HG02763 (cell line): ENCODE measurements around the gene CDX1.

ENCODE experiments used
- ATAC-seq: cut with Tn5 transposase; IDR thresholded peaks from one replicate; pipeline ENCODE4 v1.9.1; 2021; ENCODE audit warnings: mild to moderate bottlenecking, moderate library complexity; ENCODE audit not compliant: unreplicated experiment

Gene CDX1

DNA sequence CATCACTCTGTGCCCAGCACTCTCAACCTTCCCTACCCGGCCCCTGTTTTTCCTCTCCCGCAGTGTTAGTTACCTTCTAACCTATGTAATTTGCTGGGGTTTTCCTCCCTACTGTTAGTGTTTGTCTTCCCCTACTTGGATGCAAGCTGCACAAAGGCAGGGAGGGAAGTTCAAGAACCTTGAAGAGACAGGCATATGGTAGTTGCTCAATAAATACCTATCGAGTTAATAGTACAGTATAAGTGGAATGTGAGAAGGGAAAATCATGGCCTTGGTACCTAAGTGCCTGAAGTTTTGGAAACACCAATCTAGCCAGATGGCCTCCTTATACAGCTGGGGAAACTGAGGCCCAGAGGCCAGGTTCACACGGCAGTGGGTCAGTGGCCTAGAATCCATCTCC is 35.1 kb upstream of the CDX1 start:
- ATAC-seq, result no peak

DNA sequence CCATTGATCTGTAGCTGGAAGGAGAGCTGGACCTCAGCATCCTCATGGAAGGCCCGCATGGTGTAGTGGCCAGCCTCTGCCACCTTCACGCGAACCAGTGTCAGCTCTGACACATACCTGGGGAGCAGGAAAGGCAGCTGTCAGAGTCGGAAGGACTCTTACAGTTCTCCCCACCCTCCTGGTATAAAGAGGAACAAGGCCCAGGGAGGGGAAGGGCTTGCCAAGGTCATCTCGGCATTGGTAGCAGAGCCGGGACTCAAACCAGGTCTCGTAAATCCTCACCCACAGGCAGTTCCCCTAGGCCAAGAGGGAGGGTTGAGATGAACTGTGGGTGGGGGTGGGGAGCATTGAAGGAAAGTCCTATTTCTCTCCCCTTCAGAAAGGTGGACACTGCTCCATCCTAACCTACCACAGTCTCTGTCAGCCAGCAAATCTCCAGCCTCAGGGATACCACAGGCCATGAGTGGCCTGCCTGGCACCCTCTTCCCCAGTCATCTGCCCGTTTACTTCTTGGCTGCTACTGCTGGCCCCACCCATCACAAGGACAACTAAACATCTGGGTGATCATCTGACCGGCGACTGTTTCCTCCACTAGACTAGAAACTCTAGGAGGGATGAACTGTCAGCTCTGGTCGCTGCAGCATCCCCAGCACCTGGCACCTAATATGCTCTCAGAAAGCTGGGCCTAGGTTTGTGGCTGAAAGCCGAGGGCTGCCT is 34.4 kb upstream of the CDX1 start:
- ATAC-seq, result no peak

DNA sequence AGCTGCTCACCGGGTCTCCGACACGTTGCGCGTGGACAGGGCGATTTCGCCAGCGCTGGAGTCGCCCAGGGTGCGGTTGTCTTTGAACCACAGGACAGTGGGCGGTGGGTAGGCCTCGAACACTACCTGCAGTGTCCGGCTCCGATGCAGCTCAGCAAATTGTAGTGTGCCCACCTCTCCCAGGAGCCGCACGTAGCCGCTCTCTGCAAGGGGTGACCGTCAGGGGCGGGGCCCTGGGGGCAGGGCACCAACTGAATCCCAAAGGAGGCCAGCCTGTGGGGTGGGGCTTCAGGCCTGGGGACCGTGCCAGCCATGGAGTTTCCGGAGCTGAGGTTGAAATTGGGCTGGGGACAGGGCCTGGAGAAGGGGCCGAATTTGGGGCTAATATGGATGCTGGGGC is 33.8 kb upstream of the CDX1 start:
- ATAC-seq, result no peak

DNA sequence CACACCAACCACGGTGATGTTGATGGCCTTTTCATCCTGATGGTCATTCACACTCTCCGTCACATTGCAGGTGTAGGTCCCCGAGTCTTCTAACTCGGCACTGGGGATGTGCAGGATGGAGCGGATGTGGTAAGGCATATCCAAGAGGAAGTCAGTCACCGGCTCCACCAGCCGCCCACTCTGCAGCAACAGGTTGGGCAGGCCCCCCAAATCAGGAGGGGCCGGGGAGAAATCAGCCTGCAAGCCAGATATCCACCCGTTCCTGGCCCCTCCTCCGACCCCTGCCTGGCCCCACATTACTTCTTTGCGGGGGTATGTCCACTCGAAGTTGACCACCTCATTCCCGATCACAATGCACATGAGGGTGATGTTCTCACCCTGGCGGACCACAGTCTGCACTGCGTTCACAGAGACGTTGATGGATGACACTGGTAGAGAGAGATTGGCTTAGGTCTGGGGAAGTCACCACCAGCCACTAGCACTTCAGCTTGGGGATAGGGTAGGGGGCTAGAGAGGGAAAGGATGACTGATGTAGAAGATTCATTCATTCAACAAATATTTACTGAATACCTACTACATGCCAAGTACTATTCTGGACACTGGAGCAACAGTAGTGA is 32.9 kb upstream of the CDX1 start:
- no peak for ATAC-seq

DNA sequence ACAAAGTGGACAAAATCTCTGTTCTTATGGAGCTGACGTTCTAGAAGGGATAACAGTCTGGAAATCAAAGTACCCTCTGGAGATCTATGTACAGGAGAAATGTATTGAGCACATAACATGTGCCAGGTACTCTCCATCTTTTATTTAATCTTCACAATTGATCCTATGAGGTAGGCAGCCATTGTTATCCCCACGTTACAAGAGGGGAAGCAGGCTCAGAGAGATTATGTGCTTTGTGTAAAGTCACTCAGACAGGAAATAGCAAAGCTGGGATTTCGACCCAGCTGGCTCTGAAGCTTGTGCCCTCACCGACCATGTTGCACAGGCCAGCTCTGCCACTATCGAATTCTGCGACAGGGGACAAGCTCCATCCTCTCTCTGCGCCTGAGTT is 32.4 kb upstream of the CDX1 start:
- no peak for ATAC-seq

DNA sequence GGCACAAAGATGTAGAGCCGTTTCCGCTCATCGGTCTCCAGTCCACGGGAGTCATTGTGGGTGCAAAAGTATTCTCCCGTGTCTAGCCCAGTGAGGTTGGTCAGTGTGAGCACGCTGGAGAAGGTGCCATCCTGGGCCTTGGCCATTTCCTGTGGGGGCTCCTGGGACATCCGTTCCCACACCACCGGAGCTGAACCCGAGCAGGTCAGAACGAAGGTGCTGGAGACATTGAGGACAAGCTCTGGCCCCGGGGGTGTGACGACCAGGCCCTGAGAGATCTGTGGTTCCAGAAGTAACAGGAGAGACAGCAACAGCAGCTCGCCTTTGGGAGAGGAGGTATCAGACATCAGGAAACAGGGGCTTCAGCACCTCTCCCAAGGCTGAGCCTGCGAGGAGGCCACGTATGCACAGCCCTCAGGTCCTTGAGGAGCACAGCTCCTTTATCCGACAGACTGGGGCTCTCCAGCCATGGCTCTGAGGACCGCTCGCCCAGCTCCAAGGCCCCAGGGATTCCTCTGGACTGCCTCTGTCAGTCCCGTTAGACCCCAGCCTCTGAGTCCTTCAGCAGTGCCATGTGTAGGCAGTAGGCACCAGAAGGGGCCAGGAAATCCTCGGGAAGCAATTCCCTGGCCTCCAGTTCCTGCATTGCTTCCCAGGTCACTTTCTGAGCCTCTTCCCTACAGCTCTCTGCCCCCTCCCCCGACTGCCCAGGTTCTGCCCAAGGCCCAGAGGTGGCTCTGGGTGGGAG is 30.8 kb upstream of the CDX1 start:
- no peak for ATAC-seq

DNA sequence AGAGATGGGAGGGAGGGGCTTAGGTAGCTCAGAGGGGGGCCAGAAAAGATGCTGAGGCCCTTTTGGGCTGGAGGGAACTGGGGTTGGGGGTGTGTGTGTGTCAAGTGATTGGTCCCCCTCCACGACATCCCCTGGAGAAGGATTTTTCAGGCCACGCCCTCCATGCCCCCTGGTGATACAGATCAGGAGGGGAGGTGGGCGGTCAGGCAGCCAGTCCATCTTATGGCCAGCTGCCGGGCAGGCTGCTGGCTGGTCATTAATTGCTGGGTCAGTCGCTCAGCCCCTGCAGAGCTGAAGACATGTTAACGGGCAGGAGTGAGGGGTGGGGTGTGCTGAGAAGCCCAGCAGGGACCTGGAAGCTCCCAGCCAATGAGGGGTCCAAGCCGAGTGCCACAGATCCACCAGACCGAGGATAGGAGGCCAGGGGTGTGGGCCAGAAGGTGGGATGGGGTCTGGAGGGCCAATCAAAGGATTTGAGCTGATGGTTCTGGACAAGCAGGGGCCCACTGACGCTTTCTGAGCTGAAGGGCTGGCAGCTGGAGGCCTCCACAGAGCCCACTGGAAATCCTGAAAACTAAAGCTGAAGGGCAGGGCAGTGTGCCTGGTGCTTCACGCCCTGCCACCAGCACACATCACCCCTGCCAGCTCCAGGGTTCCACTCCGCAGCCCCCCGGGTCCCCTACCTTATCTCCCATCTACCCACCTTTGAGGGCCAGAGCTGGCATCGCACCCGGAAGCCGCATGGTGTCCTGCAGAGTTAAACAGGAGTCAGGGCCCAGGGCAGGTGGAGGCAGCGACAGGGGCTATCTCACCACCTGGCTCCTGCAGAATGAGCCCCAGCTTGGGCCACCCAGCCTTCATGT is 30.0 kb upstream of the CDX1 start:
- ATAC-seq, result no peak

DNA sequence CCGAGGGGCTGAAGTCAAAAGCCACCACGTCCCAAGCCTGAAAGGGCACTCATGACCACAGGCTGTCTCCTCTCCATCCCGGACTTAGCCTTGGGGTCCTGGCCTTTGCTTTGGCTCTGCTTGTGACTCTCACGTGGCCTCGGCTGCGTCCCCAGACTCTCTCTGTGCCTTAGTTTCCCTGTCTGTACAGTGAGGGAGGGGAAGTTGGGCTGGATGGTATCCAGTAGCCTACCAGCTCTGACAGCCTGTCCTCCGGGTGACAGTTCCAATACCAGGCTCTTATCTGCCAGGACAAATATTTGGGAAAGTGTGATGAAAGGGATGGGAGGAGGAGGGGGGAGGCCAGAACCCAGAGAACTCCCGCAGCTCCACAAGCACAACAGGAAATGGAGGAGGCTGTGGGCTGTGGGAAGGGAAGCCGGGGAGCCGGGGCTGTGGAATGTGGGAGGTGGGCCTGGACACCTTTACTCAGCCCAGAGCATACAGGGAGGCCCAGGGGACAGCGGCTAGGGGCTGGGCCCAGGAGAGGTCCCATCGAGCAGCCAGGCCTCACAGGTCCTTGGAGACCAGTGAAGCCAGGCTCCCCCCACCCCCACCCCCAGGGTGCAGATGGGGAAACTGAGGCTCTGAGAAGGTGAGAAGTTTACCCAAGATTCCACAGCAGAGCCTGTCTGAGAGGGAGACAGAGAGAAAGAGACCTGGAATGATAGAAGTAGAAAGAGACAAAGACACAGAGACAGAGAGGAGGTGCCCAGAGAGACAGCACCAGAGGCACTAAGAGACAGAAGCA is 29.2 kb upstream of the CDX1 start:
- no peak for ATAC-seq

DNA sequence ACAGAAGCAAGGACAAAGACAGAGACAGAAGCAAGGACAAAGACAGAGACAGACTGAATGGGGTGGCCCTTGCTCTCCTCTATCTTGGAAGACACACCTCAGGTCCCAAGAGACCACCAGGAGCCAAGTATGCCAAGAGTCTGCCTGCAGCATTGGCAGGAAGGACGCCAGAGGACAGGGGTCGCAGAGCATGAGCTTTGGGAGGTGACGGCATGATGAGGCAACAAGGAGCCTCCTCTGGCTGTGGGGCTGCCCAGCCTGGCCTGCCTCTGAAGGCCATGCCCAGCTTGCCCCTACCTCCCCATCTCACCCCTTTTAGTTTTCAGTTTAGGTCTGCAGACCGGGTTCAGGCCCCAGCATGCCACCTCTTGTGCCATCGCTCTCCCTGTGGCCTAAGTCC is 28.6 kb upstream of the CDX1 start:
- ATAC-seq, result no peak

DNA sequence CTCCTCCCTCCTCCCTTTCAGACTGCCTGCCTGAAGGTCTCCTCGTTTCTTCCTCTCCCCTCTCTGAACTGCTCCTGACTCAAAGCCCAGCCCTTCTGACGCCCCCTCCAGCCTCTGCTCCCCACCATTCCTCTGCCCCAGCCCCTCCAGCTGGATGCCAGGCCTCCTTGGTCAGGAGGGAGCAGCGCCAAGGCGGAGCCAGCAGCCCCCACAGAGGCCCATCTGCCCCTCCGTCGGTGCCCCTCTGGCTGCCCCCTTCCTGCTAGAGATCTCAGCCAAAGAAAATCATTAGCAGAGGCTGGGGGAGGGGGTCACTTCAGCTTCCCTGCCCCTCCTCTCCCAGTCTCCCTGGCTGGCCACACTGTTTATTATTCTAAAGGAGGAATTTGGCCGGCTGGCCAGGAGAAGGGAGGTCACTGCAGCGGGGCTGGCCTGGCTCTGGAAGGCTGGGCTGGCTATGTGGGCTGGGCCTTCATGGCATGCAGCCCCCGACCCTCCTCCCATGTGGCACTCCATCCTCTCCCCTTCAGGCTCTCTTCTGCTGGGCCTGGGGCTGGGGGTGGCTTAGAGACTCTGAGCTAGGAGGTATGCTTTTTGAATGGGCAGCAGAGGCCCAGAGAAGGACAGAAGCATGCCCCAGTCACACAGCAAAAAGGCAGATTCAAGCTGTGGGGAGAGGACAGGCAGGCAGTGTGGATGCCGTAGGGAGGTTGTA is 27.9 kb upstream of the CDX1 start:
- no peak for ATAC-seq

DNA sequence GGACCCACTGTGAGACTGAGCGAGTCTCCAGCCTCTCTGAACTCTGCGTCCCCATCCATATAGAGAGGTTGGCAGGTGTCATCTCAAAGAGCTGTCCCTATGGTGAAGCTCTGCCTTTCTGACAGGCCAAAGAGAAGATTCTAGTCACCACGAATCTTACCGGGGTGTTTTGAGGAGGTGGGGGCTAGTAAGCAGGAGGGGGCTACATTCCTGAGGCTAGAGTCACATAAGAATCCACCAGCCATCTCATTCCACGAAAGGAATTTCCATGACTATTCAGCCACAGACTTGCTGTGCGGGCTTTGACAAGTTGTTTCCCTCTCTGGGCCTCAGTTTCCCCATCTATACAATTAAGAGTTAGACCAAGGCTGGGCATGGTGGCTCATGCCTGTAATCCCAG is 27.2 kb upstream of the CDX1 start:
- ATAC-seq, result no peak

DNA sequence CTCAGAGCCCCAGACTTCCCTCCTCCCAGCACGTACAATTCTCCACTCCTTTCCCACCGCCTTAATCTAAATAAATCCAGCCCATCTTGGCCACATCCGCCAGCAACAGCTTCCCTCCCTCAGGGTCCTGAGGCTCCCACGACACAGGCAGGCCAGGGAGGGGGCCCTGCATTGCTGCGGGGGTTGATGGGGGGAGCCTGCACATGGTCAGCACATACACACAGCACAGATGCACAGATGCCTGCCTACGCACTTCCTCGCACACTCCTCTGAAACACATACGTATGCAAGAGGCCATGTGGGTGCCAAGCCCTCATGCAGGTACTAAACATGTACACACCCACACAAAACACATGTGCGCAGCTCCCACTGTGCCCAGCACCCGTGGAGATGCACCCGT is 25.7 kb upstream of the CDX1 start:
- ATAC-seq, result no peak

DNA sequence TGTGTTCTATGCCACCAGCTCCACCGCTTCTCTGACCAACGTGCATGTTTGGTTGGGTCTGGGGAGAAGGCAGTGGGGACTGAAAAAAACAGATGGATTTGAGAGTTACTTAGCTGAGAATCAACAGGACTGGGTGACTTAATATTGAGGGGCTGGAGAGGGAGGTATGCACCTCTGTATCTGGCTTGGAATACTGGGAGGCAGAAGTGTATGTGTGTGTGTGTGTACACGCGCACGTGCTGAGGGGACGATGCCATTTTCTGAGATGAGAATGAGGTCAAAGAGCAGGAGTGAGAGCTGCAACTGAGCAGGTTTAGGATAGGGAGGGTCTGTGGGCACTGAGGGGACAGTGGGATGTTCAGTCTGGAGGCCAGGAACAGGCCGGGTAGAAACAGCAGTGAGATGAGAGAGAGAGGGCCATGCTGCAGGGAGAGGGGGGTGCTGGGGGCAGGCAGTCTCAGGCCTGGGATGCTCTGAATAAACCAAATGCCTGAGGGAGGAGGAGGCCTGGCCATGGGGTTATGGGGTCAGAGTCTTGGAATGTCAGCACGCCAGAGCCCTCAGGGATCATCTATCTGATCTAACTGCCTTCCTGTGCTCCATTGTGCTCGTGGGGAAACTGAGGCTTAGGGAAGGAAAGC is 24.9 kb upstream of the CDX1 start:
- ATAC-seq, result no peak

DNA sequence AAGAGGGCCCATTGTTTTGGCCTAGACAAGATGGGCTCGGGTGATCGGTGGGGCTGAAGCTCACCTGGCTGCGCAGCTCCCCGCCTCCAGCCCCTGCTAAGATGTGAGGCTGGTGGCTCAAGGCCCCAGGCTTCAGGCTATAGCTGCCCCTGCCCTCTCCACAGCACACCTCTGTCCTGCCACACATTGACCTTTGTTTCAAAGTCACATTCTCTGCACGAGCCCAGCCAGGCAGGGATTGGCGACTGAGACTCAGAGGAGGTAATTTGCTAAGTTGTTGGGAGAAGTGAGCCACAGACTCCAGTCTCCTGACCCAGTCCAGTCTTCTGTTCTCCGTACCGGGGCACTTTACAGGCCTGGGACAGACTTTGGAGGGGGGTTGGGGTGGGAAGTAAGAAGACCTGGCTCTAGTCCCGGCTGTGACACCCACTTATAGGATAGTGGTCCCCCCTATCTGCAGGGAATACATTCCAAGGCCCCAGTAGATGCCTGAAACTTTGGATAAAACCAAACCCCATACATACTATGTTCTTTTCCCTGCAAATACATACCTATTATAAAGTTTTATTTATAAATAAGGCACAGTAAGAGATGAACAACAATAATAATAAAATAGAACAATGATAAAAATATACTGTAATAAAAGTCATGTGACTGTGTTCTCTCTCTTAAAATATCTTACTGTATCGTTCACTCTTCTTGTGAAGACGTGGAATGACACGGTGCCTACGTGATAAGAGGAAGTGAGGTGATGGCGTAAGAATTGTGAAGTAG is 24.2 kb upstream of the CDX1 start:
- ATAC-seq, result no peak

DNA sequence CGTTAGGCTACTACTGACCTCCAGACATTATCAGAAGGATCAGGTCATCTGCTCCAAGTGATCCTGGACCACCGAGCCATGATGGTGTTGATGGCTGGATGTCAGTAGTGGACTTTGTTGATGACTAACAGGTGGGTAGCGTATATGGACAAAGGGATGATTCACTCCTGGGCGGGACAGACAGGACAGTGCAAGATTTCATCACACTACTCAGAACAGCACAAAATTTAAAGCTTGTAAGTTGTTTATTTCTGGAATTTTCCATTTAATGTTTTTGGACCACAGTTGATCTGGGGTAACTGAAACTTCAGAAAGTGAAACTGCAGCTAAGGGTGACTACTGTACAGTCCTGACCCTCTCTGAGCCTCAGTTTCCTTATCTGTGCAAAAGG is 23.6 kb upstream of the CDX1 start:
- ATAC-seq, result no peak

DNA sequence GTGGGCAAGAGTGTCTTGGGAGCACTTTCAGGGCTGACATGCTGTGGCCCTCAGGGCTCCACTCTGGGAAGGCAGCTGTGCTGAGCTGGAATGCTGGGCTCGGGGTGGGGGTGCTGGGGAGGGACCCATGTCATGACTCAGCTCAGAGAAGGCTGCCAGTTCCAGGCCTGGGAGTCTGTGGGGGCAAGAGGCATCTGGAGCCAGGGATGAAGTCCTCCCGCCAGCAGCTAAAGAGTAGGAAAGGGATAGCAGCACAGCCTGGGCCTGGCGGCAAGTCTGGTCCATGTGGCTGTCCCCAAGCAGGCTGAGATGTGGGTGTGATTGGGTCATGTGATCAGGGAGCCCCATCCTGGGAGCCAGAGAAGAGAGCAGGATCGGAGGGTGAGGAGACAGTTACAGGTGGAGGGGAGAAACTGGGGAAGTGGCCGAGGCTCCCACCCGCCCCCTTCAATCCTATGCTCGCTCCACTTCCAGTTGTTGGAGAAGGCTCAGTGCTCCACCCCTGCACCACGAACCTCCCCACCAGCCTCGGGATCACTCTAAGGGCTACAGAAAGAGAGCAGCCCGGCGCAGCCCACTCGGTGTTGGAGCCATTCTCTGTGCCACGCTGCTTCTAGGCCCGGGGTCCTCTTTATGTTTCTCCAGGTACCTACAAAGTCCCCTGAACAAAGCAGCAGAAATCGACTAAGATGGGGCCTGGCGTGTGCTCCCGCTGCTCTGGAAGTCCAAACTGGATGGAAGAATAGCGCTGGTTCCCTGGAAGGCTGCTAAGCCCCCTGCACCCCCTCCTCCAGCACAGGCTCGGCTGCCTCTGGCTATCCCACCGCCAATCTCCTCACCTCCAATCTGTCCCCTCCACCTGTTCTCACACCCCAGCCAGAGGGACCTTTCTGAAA is 23.0 kb upstream of the CDX1 start:
- ATAC-seq, result no peak

DNA sequence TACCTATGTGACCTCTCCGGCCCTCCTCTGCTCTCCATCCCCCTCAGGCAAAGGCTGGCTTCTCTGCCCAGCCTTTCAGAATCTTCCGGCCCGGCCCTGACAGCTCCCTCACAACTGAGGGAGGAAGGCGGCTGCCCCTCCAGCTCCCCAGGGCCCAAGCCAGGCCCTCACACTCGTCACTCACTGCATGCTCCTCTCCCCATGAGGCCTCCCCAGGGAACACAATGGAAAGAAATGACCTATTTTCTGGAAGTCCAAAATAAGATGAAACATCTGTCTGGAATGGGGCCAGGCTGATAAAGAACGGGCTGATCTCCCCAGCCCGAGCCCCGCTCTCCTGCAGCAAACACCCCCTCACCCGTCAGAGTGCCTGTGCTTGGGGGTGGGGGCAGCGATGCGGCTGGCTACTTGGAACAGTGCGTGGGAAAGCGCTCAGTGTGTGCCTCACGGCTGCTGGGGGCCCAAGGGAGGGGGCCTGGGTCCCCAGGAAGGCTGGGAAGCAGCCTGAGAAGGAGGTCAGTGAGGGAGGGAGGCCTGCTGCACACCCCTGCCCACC is 22.3 kb upstream of the CDX1 start:
- ATAC-seq, result no peak
